MG63 (cell line): Measurements from ENCODE around the gene TREH. TPM values are rescaled to one million over a fixed set of nuclear protein-coding genes. Genes with fewer than 3 reads are reported as not detected.

Experiments used
- DNase-seq: peaks from one replicate; pipeline ENCODE4 v3.0.0-alpha.2; 2020
- H3K27me3 ChIP-seq: fragments of 250-450 bp; sonication (Bioruptor Pico); 2 replicates; pipeline ENCODE4 v1.5.1; 2020; ENCODE audit warnings: mild to moderate bottlenecking, moderate library complexity
- H3K36me3 ChIP-seq: fragments of 250-450 bp; sonication (Bioruptor Pico); 2 replicates; pipeline ENCODE4 v1.5.1; 2020; ENCODE audit warnings: mild to moderate bottlenecking, moderate library complexity
- H3K4me3 ChIP-seq: fragments of 250-450 bp; sonication (Bioruptor Pico); 2 replicates; pipeline ENCODE4 v1.5.1; 2020; ENCODE audit warnings: mild to moderate bottlenecking, moderate library complexity
- H3K9me3 ChIP-seq: fragments of 250-450 bp; sonication (Bioruptor Pico); 2 replicates; pipeline ENCODE4 v1.5.1; 2020; ENCODE audit warnings: mild to moderate bottlenecking, moderate library complexity
- total RNA-seq: library from RNA; depleted of rRNA; stranded (reverse); fragments of >200 nt; shearing (Covaris generic); gene quantifications from 2 replicates; pipeline ENCODE4 v1.2.3, GENCODE V29; 2014; ENCODE audit warnings: low replicate concordance

TREH gene
- total RNA-seq, 1 experiment from 2014 or later, result not detected

DNA sequence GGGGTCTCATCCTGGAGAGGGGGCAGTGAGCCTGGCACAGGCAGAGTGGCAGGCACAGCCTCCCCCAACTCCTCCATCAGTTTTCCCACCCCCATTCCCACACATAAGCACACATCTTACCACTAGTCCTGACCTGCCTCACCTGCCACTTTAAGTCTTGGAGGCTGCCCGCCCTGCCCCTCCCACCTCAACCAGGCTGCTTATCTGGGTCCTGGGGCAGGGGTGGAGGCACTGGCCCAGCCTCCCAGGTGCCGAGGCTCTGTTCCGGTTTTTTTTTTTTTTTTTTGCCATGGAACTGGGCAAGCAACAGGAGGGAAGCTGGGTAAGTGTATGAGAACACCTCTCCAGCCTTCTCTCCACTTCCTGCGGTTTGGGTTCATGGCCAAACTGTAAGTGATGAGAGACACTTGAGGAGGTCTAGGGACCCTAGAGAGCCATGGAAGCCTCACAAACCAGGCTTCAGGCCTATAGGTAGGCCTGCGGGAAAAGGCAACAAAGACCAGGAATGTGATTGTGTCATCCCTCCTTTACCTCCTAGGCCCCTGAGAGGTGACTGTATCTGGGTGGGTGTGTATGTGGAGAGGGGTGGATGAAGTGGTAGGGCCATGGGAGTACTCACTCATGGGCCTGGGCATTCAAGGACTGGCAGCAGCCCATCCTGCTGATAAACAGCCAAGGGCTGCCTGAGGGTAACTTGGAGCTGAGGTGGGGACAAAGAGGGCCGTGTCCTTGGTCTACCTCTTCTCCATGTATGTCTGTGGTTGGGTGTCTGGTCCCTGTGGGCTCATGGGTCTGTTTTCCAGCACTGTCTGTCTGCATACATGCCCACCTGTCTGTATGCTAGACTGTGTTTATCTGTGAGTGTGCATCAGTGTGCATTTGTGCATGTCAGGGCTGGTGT is 49.4 kb downstream of the TREH start:
- Histone ChIP-seq H3K36me3 (peaks cover 67% of the 10 kb centered on the region), H3K9me3 (no peaks in the 10 kb centered on the region), H3K27me3 (no peaks in the 10 kb centered on the region), H3K4me3 (no peak overlapping the region)
- no peak for DNase-seq

DNA sequence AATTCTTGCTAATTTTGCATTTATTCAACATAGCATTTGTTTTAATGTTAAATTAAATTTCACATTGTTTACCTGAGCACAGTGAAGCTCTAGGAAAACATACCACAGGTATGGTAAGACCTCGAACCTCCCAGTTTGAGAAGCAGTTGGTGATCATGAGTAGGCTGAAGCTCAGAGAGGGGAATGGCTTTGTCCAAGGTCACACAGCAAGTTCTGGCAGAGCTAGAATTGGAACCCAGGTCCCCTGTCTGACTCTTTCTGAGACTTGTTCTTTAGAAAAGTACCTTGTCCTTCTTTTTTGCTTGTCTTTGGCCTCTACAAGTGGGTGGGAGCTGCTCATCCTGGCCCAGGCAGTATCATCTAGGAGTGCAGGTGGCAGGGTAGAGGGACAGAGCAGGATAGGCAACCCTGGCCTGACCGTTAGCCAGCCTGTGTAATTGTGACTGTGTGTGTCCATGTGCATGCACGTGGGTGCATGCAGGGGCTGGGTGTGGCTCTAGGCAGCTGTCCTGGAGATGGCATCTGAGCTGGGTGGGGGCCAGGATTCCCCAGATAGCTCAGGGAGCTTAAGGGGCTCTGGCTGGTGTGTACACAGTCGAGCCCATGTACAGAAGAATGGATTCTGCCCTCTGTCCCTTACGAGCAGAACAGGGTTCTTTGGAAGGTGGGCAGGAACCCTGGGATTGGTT is 50.4 kb downstream of the TREH start:
- H3K4me3 ChIP-seq, result no peak overlapping the region
- no peaks in the 10 kb centered on the region for H3K27me3 ChIP-seq
- H3K9me3 ChIP-seq, result no peaks in the 10 kb centered on the region
- H3K36me3 ChIP-seq, result peaks cover 75% of the 10 kb centered on the region
- no peak for DNase-seq

DNA sequence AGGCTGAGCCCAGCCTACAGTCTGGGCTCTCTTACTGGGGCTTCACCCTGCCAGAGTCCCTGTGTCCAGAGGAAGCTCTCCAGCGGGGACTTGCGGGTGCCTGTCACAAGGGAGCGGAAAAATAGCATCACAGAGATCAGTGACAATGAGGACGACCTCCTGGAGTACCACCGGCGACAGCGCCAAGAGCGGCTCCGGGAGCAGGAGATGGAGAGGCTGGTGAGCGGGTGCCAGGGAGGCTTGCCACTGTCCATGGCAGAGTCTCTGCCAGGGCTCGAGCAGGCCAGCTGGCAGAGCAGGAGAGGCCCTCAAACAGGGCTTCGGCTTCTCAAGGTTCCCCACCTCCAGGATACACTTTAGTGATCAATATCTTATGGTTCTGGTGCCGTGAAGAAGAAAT is 51.0 kb downstream of the TREH start:
- peaks cover 75% of the 10 kb centered on the region for H3K36me3 ChIP-seq
- H3K9me3 ChIP-seq, result no peaks in the 10 kb centered on the region
- H3K27me3 ChIP-seq, result no peaks in the 10 kb centered on the region
- H3K4me3 ChIP-seq, result no peak overlapping the region
- DNase-seq, result no peak

DNA sequence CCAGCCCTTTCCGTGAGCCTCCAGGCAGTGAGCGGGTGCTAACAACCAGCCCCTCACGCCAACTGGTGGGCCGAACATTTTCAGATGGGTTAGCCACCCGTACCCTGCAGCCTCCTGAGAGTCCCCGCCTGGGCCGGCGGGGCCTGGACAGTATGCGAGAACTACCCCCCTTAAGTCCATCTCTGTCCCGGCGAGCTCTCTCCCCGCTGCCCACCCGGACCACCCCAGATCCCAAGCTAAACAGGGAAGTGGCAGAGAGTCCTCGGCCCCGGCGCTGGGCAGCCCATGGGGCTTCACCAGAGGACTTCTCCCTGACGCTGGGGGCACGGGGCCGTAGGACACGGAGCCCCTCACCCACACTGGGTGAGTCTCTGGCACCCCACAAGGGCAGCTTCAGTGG is 51.4 kb downstream of the TREH start:
- no peaks in the 10 kb centered on the region for H3K27me3 ChIP-seq
- H3K36me3 ChIP-seq, result peaks cover 74% of the 10 kb centered on the region
- H3K4me3 ChIP-seq, result no peak overlapping the region
- no peak for DNase-seq
- H3K9me3 ChIP-seq, result no peaks in the 10 kb centered on the region

DNA sequence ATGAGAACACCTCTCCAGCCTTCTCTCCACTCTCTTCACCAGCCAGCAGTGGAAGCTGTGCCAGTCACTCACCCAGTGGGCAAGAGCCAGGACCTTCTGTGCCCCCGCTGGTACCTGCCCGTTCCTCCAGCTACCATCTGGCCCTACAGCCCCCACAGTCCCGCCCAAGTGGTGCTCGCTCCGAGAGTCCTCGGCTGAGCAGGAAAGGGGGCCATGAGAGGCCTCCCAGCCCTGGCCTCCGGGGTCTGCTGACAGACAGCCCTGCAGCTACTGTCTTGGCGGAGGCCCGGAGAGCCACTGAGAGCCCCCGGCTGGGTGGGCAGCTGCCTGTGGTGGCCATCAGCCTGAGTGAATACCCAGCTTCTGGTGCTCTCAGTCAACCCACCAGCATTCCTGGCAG is 51.9 kb downstream of the TREH start:
- no peaks in the 10 kb centered on the region for H3K27me3 ChIP-seq
- no peak for DNase-seq
- H3K9me3 ChIP-seq, result no peaks in the 10 kb centered on the region
- no peak overlapping the region for H3K4me3 ChIP-seq
- peaks cover 74% of the 10 kb centered on the region for H3K36me3 ChIP-seq

DNA sequence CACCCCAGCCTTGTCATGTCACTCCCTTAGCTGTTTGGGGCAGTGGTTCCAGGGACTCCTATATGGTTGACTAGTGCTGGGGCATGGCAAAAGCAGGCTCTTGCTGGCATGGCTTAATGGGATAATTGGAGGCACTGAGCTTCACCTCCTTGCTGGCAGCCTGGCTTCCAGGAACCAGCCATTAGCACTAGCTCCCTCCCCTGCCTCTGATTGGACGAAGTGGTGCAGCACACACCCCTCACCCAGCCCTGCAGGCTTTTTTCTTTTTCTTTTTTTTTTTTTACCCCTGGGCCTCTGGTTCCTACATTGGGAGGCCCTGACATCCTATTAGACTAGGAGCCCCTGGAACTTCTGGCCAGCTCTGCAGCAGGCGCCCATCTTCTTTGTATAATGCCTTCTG is 53.5 kb downstream of the TREH start:
- no peaks in the 10 kb centered on the region for H3K27me3 ChIP-seq
- H3K36me3 ChIP-seq, result peaks cover 66% of the 10 kb centered on the region
- H3K4me3 ChIP-seq, result no peak overlapping the region
- H3K9me3 ChIP-seq, result no peaks in the 10 kb centered on the region
- DNase-seq, result peak; percentile 29

DNA sequence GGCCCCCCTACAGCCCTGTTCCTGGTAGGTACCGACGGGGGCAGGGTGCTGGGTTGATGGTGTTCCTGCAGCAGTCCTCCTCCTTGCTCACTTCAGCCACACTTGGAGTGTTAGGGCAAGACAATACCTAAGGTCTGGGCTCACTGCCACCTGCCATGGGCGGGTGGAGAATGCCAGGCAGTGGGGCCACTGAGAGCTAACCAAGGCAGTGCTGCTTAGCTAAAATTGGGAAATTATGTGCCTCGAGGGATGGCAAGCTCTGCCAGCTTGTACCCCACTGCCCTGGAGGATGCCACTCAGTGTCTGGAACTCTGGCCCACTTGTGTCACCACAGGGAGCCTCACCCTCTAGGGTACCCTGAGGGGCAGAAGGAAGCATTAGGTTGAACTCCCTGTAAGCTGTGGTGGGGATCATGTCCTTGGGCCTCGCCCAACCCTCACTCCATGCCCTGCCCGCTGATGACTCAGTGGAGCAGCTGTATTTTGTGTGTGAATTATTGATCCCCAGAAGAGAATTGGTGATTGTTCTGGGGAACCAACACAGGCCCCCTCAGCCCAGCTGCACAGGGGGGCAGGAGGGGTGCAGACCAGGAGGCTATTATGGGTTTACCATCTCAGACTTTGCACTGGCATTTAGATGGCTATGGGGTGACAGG is 54.3 kb downstream of the TREH start:
- Histone ChIP-seq H3K36me3 (peaks cover 63% of the 10 kb centered on the region), H3K4me3 (no peak overlapping the region), H3K9me3 (no peaks in the 10 kb centered on the region), H3K27me3 (no peaks in the 10 kb centered on the region)
- peak; percentile 49 for DNase-seq

DNA sequence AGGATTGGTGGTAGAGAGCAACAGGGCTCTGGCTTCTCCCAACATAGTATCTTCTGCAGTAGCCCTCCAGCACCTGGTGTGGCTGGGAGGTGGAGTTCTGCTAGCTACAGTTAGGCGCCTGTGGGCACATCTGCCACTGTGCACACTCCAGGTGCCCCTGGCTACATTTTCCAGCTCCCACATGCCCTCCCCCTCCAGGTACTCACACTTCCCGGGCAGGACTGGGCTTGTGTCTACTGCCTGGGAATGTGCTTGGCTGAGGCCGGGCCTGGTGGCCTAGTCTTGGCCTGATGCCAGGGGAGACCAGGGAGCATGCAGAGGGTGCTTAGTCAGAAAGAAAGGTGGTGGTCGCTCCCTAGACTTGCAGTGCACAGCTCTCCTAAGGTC is 56.2 kb downstream of the TREH start:
- DNase-seq, result peak; percentile 81
- H3K9me3 ChIP-seq, result no peaks in the 10 kb centered on the region
- H3K36me3 ChIP-seq, result peaks cover 54% of the 10 kb centered on the region
- peak overlapping the region; percentile 26 for H3K4me3 ChIP-seq
- no peaks in the 10 kb centered on the region for H3K27me3 ChIP-seq

DNA sequence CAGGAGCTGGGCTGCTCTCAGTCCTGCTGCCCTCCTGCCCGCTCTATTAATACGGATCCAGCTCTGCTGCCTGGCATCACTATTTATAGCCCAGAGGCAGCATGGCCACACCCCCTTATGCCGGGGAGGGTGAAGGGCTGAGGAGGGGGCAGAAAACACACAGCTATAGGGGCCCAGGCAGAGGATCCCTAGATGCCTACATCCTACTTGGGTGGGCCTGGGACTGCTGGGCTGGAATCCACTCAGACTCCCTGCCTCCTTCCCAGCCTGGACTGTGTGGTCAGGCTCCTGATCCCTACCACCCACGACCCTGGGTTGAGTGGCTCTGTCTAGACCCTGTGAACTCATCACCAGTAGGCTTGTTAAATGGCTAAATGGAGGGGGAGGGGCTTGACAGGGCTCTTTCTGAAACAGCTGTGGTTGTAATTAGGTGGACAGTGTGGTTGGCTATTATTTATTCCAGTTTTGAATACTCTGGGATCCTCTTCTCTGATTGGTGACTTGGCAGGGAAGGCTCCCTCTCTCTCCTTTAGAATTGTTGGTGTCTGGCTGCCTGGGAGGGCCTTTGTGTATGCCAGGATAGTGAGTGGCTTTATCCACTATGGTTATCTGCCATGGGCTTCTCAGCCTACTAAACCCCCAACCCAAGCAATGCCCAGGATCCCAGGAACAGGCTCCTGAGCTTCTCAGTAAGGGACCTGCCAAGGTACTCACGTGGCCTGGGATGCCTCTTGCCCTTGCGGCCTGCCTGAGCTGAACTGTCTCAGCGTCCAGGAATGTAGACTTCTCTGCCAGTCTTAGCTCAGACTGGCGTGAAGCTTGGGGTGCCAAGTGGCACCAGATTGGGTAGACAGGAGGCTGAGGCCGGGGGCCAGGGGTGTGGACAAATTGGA is 56.8 kb downstream of the TREH start:
- Histone ChIP-seq H3K9me3 (no peaks in the 10 kb centered on the region), H3K36me3 (peaks cover 47% of the 10 kb centered on the region), H3K4me3 (peak overlapping the region; percentile 69), H3K27me3 (no peaks in the 10 kb centered on the region)
- peak; percentile 98 for DNase-seq

DNA sequence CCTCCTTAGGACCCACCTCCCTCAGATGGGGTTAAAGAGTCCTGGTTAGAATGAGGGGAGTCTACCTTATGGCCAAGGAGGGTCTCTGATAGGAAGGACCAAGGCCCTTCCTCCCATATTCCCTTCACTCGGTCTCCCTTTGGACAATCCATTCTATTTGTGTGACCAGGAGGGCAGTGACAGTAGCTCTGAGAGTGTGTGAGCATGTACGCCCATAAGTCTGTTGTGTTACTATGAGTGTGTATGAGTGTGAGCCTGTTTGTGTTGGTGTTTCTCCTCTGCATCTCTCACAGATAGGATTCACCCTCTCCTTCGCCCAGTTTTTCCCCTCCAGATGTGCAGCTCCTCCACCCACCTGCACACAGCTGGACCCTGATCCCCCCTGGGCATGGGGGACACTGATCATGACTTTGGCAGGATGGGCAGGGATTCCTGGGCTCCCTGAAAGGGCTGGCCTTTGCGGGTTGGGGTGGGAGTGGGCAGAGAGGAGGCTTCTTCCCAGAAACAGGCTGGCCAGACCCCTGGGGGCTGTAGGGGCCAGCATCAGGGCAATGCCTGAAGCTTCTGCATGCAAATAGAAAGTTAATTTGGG is 57.6 kb downstream of the TREH start:
- peaks cover 42% of the 10 kb centered on the region for H3K36me3 ChIP-seq
- H3K27me3 ChIP-seq, result no peaks in the 10 kb centered on the region
- no peak for DNase-seq
- H3K4me3 ChIP-seq, result peak overlapping the region; percentile 69
- no peaks in the 10 kb centered on the region for H3K9me3 ChIP-seq

DNA sequence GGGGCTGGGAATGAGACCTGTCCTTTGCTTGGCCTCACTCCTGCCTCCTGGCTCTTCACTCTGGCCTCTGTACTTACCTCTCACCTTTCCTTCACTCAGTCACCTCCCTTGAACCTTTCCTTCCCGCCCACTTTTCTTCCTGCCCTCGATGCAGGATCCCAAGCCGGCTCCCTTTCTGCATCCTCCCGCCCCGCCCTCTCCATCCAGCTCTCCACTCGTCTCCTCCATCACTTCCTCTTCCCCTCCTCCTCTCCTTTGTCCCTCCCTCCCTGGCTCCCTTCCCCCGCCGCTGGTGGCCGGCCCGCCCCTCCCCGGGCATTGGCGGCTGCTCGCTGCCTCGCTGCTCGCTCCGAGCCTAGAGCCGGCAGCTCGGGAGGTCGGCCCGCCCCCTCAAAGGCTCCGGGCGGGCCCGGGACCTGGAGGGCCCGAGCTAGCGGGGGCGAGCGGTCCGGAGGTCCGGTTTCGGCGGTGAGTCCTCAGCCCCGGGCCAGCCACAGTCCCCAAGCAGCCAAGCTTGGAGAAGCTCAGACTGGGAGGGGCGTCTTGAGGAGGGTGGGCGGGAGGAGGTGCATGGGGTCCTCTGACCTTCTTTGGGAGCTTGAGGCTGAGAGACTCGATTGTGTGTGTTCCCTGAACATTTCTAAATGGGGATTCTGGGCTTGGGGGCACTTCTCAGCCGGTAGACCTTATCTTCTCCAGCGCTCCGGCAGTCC is 58.2 kb downstream of the TREH start:
- Histone ChIP-seq H3K27me3 (no peaks in the 10 kb centered on the region), H3K36me3 (peaks cover 41% of the 10 kb centered on the region), H3K4me3 (peak overlapping the region; percentile 69), H3K9me3 (no peaks in the 10 kb centered on the region)
- peak; percentile 92 for DNase-seq

DNA sequence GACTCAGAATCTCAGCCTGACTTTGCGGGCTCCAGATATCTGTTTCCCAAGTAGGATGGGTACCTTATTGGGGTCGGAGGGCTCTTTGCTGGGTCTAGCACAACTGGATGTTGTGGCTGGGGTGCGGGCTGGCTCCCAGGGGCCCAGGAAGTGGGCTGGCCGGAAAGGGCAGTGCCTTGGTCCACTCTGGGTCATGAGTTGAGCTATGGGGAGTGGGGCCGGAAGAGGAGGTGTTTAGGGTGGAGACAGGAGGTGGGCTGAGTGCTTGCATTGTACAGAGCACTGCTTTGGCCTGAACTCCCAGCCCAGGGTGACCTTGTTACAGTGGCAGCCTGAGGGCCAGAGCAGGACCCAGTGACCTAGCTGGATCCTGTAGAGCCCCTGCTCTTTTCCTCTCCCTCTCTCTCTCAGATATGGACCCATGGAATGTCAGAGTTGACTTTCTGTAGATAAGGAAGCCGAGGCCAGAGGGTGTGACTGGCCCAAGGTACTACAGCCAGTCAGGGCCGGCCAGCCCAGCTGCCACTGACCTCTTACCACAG is 58.9 kb downstream of the TREH start:
- no peaks in the 10 kb centered on the region for H3K9me3 ChIP-seq
- no peaks in the 10 kb centered on the region for H3K27me3 ChIP-seq
- peaks cover 40% of the 10 kb centered on the region for H3K36me3 ChIP-seq
- peak overlapping the region; percentile 69 for H3K4me3 ChIP-seq
- no peak for DNase-seq

DNA sequence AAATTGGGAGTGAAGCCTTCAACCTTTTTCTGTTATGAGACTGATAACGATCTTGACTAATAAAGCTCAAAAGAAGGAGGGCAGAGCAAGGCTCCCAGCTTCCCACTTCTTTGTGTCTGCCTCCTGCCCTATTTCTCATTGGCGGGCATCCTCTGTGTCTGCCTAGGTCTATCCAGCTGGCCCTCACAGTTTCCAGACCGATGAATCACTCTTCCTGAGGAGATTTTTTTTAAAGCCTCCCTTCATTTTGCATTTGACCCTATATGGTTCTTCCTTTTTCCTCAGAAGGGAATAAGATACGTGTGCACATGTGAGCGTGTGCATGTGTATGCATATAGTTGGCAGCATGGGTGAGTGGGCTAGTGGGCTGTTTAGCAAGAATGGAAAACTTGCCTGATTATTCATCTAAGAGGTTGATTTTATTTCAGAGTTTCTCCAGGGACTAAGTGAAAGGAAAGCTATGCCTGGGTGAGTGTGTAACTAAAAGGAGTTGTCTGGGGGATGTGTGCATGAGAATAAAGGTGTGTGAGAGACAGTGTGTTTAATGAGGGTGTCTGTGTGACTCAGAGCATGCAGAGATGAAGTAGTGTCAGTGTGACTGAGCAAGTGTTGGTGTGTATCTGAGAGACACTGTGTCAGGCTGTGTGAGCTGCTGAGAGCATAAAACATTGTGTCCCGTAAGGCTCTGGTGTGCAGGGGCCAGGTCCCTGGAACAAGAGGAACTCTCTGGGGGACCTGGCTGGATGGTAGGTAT is 59.8 kb downstream of the TREH start:
- no peak overlapping the region; the same call in 1 of the 2 replicates for H3K4me3 ChIP-seq
- H3K27me3 ChIP-seq, result no peaks in the 10 kb centered on the region
- peak; percentile 91 for DNase-seq
- peaks cover 33% of the 10 kb centered on the region for H3K36me3 ChIP-seq
- H3K9me3 ChIP-seq, result no peaks in the 10 kb centered on the region

DNA sequence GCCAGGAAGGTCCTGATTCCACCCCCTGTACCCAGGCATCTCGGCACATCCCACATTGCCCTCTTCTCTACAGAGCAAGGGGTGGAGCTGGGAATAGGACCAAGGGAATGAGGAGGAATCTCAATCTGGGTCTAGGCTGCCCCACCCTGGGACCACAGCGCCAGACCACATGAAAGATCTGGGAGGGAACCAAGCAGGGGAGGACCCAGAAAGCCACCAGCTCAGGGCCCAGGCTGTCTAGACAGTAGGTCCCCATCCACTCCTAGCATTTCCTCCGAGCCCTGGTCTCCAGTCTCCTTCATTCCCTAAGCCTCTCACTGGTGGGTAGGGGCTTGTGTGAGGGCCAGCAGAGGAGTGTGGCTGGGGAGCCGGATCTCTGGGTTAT is 60.5 kb downstream of the TREH start:
- no peak overlapping the region for H3K4me3 ChIP-seq
- H3K36me3 ChIP-seq, result peaks cover 32% of the 10 kb centered on the region
- DNase-seq, result peak; percentile 78
- H3K27me3 ChIP-seq, result no peaks in the 10 kb centered on the region
- H3K9me3 ChIP-seq, result no peaks in the 10 kb centered on the region
